ENCODE results near the gene OR2B6.

GRCh38 chr6:27970444-27970843, 13.4 kb downstream of the OR2B6 start:
- TF ChIP-seq, protein P1, sequence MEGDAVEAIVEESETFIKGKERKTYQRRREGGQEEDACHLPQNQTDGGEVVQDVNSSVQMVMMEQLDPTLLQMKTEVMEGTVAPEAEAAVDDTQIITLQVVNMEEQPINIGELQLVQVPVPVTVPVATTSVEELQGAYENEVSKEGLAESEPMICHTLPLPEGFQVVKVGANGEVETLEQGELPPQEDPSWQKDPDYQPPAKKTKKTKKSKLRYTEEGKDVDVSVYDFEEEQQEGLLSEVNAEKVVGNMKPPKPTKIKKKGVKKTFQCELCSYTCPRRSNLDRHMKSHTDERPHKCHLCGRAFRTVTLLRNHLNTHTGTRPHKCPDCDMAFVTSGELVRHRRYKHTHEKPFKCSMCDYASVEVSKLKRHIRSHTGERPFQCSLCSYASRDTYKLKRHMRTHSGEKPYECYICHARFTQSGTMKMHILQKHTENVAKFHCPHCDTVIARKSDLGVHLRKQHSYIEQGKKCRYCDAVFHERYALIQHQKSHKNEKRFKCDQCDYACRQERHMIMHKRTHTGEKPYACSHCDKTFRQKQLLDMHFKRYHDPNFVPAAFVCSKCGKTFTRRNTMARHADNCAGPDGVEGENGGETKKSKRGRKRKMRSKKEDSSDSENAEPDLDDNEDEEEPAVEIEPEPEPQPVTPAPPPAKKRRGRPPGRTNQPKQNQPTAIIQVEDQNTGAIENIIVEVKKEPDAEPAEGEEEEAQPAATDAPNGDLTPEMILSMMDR (IDR thresholded peaks at IDR 0.05): no peak
- TF ChIP-seq POLR2A (IDR thresholded peaks at IDR 0.05): no peak

All from Peyer's patch (tissue), 4 donors.